Endothelial cell of umbilical vein (primary cell): ENCODE results near the gene AP1M1. TPM values are rescaled to one million over a fixed set of nuclear protein-coding genes. Genes with fewer than 3 reads are reported as not detected.
A peak's percentile ranks its signal among the peaks of the same experiment; 100 is the strongest.

Experiments used
- BruUV-seq: library from RNA; stranded (reverse); fragments of 400-500 nt; replicated peaks from 2 replicates; lab custom pipeline; 2021; lab: Mats Ljungman, UMichigan
- CTCF ChIA-PET: fragments of 300-600, 350-600 bp; sonication (Branson Sonifier 250); formaldehyde crosslinking; loops from one replicate; lab custom pipeline; 2021; ENCODE audit warnings: antibody characterized with exemption, inconsistent platforms; lab: Charles Lee
- POLR2A ChIA-PET: fragments of 300-600, 350-600 bp; sonication (Branson Sonifier 250); formaldehyde crosslinking; loops from one replicate; lab custom pipeline; 2021; ENCODE audit warnings: antibody characterized with exemption, inconsistent platforms; lab: Charles Lee
- DNase-seq: peaks from one replicate; pipeline ENCODE4 v3.0.0-alpha.2; 2011; ENCODE audit warnings: low read depth, low spot score
- FAIRE-seq: peaks from 2 replicates; lab custom pipeline; 2011; peaks lifted over from hg19 to GRCh38; lab: Jason Lieb, UNC
- H2AFZ ChIP-seq: 2 replicates; pipeline ENCODE4 v1.6.0; 2012; ENCODE audit warnings: low read depth, low read length, control low read depth, inconsistent platforms
- H3K27ac ChIP-seq: 2 replicates; pipeline ENCODE4 v1.5.1; 2011; ENCODE audit warnings: low read depth, mild to moderate bottlenecking, control low read depth, low read length, moderate library complexity; ENCODE audit not compliant: insufficient read depth
- H3K27me3 ChIP-seq, 2 experiments: 2 replicates each; pipeline versions ENCODE4 v1.6.0 to v1.6.1; 2011; ENCODE audit warnings: low read length in 2 of 2, mixed read lengths in 1 of 2; ENCODE audit not compliant: control insufficient read depth in 2 of 2, insufficient read depth in 2 of 2
- H3K36me3 ChIP-seq, 2 experiments: 2 replicates in 1 of 2; 3 replicates in 1 of 2; pipeline ENCODE4 v1.5.1; 2011; ENCODE audit warnings: low read length in 2 of 2, mild to moderate bottlenecking in 1 of 2, moderate library complexity in 1 of 2; ENCODE audit not compliant: control insufficient read depth in 2 of 2, insufficient read depth in 2 of 2; ENCODE audit errors: extremely low read depth in 1 of 2
- H3K4me1 ChIP-seq: 3 replicates; pipeline ENCODE4 v1.5.1; 2011; ENCODE audit warnings: mild to moderate bottlenecking, low read length; ENCODE audit not compliant: control insufficient read depth, insufficient read depth; ENCODE audit errors: extremely low read depth
- H3K4me2 ChIP-seq: 2 replicates; pipeline ENCODE4 v1.6.1; 2011; ENCODE audit warnings: low read length, control low read depth, mixed read lengths; ENCODE audit not compliant: insufficient read depth
- H3K4me3 ChIP-seq, 3 experiments: fragments of 200-600 bp in 1 of 3; sonication (generic), shearing (Covaris generic) in 1 of 3; replicated peaks in 1 of 3; 2 replicates each; pipeline ENCODE4 v1.5.1; 2011 to 2016; ENCODE audit warnings: control low read depth in 3 of 3, low read length in 3 of 3, mild to moderate bottlenecking in 2 of 3, inconsistent platforms in 1 of 3, low read depth in 1 of 3, moderate library complexity in 1 of 3; ENCODE audit not compliant: insufficient read depth in 1 of 3
- H3K79me2 ChIP-seq: 2 replicates; pipeline ENCODE4 v1.6.0; 2012; ENCODE audit warnings: low read length, inconsistent platforms; ENCODE audit not compliant: control insufficient read depth, insufficient read depth
- H3K9ac ChIP-seq: replicated peaks from 2 replicates; pipeline ENCODE3; 2011; ENCODE audit warnings: low read length, control low read depth; ENCODE audit not compliant: insufficient read depth; ENCODE audit errors: extremely low read depth
- H3K9me1 ChIP-seq: replicated peaks from 3 replicates; pipeline ENCODE4 v1.6.0; 2011; ENCODE audit warnings: mild to moderate bottlenecking, low read length; ENCODE audit not compliant: control insufficient read depth, insufficient read depth; ENCODE audit errors: extremely low read depth
- H3K9me3 ChIP-seq: replicated peaks from 2 replicates; pipeline ENCODE4 v1.5.1; 2012; ENCODE audit warnings: low read length, inconsistent platforms; ENCODE audit not compliant: control insufficient read depth, insufficient read depth
- H4K20me1 ChIP-seq: replicated peaks from 2 replicates; pipeline ENCODE3; 2011; ENCODE audit warnings: mild to moderate bottlenecking, low read length; ENCODE audit not compliant: control insufficient read depth, insufficient read depth; ENCODE audit errors: extremely low read depth
- FOS ChIP-seq: IDR thresholded peaks from 2 replicates; pipeline ENCODE4 v1.6.1; 2011; ENCODE audit warnings: mild to moderate bottlenecking, low read length, moderate library complexity, borderline replicate concordance; ENCODE audit not compliant: insufficient read depth
- GATA2 ChIP-seq: IDR thresholded peaks from 2 replicates; pipeline ENCODE4 v1.7.0; 2011; ENCODE audit warnings: low read depth, mild to moderate bottlenecking, moderate library complexity, mixed read lengths, low read length; ENCODE audit not compliant: insufficient read length, insufficient read depth
- JUN ChIP-seq: IDR thresholded peaks from 2 replicates; pipeline ENCODE4 v1.6.1; 2011; ENCODE audit warnings: borderline replicate concordance, low read depth; ENCODE audit not compliant: insufficient read length, insufficient read depth
- MYC ChIP-seq: IDR thresholded peaks from one replicate; pipeline ENCODE4 v1.6.1; 2011; ENCODE audit warnings: mild to moderate bottlenecking, low read depth, low read length
- POLR2AphosphoS5 ChIP-seq: IDR thresholded peaks from 2 replicates; pipeline ENCODE4 v1.6.1; 2012; ENCODE audit warnings: low read depth, mild to moderate bottlenecking, control low read depth, low read length, moderate library complexity; ENCODE audit not compliant: insufficient read depth
- dilution Hi-C: fragments of 300-500 bp; cut with MboI; formaldehyde crosslinking; loops from one replicate; pipeline ENCODE4 v1.15.0; 2019; ENCODE audit warnings: low sequenced_read_pairs; ENCODE audit not compliant: extremely low pct_ligation_motif_present
- intact Hi-C: fragments of 100-400 bp; cut with micrococcal nuclease; formaldehyde crosslinking; loops from one replicate; pipeline ENCODE4 v1.10.0; 2022
- polyA plus RNA-seq, 4 experiments: library from polyadenylated mRNA; depleted of rRNA in 3 of 4; stranded (reverse) in 3 of 4; unstranded in 1 of 4; fragments of >200 nt; gene quantifications; 2 replicates each; pipeline versions ENCODE4 v1.2.1 to v1.2.3, GENCODE V29; 2011 to 2012; ENCODE audit warnings: missing spikeins in 1 of 4
- total RNA-seq: library from RNA; stranded (reverse); gene quantifications from 2 replicates; pipeline ENCODE4 v1.2.3, GENCODE V29; 2021

Gene AP1M1
- total and polyA plus RNA-seq, 2 donors (not counting 3 experiments of a cell fraction or from before 2014, with no cell fraction given): 99.3 to 129 TPM

- FAIRE-seq (no peak), DNase-seq (no peak)
- Histone ChIP-seq H3K27me3 (no peaks in the 10 kb centered on the region), H3K9ac (no peak overlapping the region), H3K27ac (no peak overlapping the region), H3K79me2 (peaks cover 26% of the 10 kb centered on the region), H3K9me1 (no peaks in the 10 kb centered on the region), H3K9me3 (no peaks in the 10 kb centered on the region), H3K4me1 (peaks cover 10% of the 10 kb centered on the region), H3K4me3 (peak overlapping the region in 2 of 3 experiments; percentile 58 to 96), H3K36me3 (peaks cover 2 to 13% of the 10 kb centered on the region in 2 experiments), H2AFZ (peak overlapping the region; percentile 83), H4K20me1 (no peaks in the 10 kb centered on the region), H3K4me2 (peak overlapping the region; percentile 77)
- dilution Hi-C loops: no loop called here
- CTCF ChIA-PET: interaction anchor here (0.9 to 4.0 kb wide), 13 partner anchors 7 to 555 kb away, joined by 3 to 70 read pairs (median 5); no protein-coding TSS in a partner anchor
- TSS peak; percentile 74 for BruUV-seq
- POLR2A ChIA-PET: interaction anchor here (0.6 to 2.4 kb wide), 3 partner anchors 13 to 232 kb away, joined by 3 to 12 read pairs (median 3); partner anchors contain the start of gene AP1M1
- intact Hi-C loops: loop anchor here (1.0 to 10.0 kb wide), 5 partner anchors 13 to 1080 kb away; partner anchors contain the start of genes AP1M1, RAB8A and SYDE1
- TF ChIP-seq POLR2AphosphoS5 (no peak), MYC (no peak), JUN (no peak), GATA2 (no peak), FOS (no peak)
These were observed 13.0 kb upstream of the AP1M1 start for GRCh38 chr19:16184665-16185122.
